H9 (cell line): Measurements from ENCODE around the gene TLK1. TPM values are rescaled to one million over a fixed set of nuclear protein-coding genes. Genes with fewer than 3 reads are reported as not detected.

Experiments used
- DNase-seq: peaks from one replicate; pipeline ENCODE4 v3.0.0-alpha.2; 2017
- H2AFZ ChIP-seq: one replicate; pipeline ENCODE4 v1.6.1; 2013; ENCODE audit warnings: mild to moderate bottlenecking, low read length, control low read depth, moderate library complexity
- H2AK5ac ChIP-seq: 2 replicates; pipeline ENCODE4 v1.6.1; 2013; ENCODE audit warnings: low read length, control low read depth, mixed read lengths; ENCODE audit not compliant: insufficient read length
- H2BK120ac ChIP-seq: one replicate; pipeline ENCODE4 v1.6.1; 2013; ENCODE audit warnings: low read depth, mild to moderate bottlenecking, low read length, control low read depth, inconsistent platforms; ENCODE audit not compliant: poor library complexity, severe bottlenecking
- H2BK12ac ChIP-seq: 2 replicates; pipeline ENCODE4 v1.6.1; 2013; ENCODE audit warnings: low read length, control low read depth, mixed read lengths, low read depth; ENCODE audit not compliant: insufficient read length
- H2BK15ac ChIP-seq: 2 replicates; pipeline ENCODE4 v1.6.1; 2013; ENCODE audit warnings: low read depth, low read length, control low read depth
- H2BK20ac ChIP-seq: one replicate; pipeline ENCODE4 v1.6.1; 2013; ENCODE audit warnings: low read depth, mild to moderate bottlenecking, low read length, control low read depth, inconsistent platforms; ENCODE audit not compliant: poor library complexity, severe bottlenecking
- H2BK5ac ChIP-seq: 2 replicates; pipeline ENCODE4 v1.6.1; 2013; ENCODE audit warnings: low read length, control low read depth, mixed read lengths; ENCODE audit not compliant: insufficient read length
- H3K14ac ChIP-seq: 2 replicates; pipeline ENCODE4 v1.6.1; 2013; ENCODE audit warnings: low read length, control low read depth; ENCODE audit not compliant: insufficient read depth
- H3K18ac ChIP-seq: 2 replicates; pipeline ENCODE4 v1.6.1; 2013; ENCODE audit warnings: low read depth, mild to moderate bottlenecking, mixed read lengths, low read length, control low read depth; ENCODE audit not compliant: insufficient read length
- H3K23ac ChIP-seq: 2 replicates; pipeline ENCODE4 v1.6.1; 2013; ENCODE audit warnings: low read length, control low read depth, mixed read lengths, low read depth; ENCODE audit not compliant: insufficient read length
- H3K23me2 ChIP-seq: 2 replicates; pipeline ENCODE4 v1.6.1; 2013; ENCODE audit warnings: low read depth, mild to moderate bottlenecking, mixed read lengths, low read length, control low read depth; ENCODE audit not compliant: insufficient read length, poor library complexity, severe bottlenecking
- H3K27ac ChIP-seq: 2 replicates; pipeline ENCODE4 v1.5.1; 2013; ENCODE audit warnings: low read length, control low read depth, mixed read lengths, low read depth; ENCODE audit not compliant: insufficient read length
- H3K27me3 ChIP-seq: 2 replicates; pipeline ENCODE4 v1.6.1; 2013; ENCODE audit warnings: low read length, control low read depth, inconsistent platforms; ENCODE audit not compliant: insufficient read depth
- H3K4ac ChIP-seq: 2 replicates; pipeline ENCODE4 v1.6.1; 2013; ENCODE audit warnings: low read depth, mild to moderate bottlenecking, control low read depth, inconsistent platforms, low read length, moderate library complexity
- H3K4me1 ChIP-seq: 2 replicates; pipeline ENCODE4 v1.6.1; 2013; ENCODE audit warnings: low read length, control low read depth, inconsistent platforms; ENCODE audit not compliant: insufficient read depth
- H3K4me2 ChIP-seq: 2 replicates; pipeline ENCODE4 v1.6.1; 2013; ENCODE audit warnings: low read length, control low read depth, mixed read lengths; ENCODE audit not compliant: insufficient read length, insufficient read depth
- H3K56ac ChIP-seq: 2 replicates; pipeline ENCODE4 v1.6.1; 2013; ENCODE audit warnings: low read depth, mild to moderate bottlenecking, mixed read lengths, low read length, control low read depth; ENCODE audit not compliant: insufficient read length
- H3K79me1 ChIP-seq: 2 replicates; pipeline ENCODE4 v1.6.1; 2013; ENCODE audit warnings: low read depth, mild to moderate bottlenecking, moderate library complexity, low read length, control low read depth, inconsistent platforms; ENCODE audit not compliant: insufficient read depth, poor library complexity, severe bottlenecking
- H3K79me2 ChIP-seq: 2 replicates; pipeline ENCODE4 v1.6.1; 2013; ENCODE audit warnings: low read length, control low read depth, inconsistent platforms; ENCODE audit not compliant: insufficient read depth
- H3K9ac ChIP-seq: 2 replicates; pipeline ENCODE4 v1.6.1; 2013; ENCODE audit warnings: low read length, control low read depth, mixed read lengths; ENCODE audit not compliant: insufficient read length; ENCODE audit errors: extremely low read depth
- H3K9me3 ChIP-seq: one replicate; pipeline ENCODE4 v1.6.1; 2013; ENCODE audit warnings: low read depth, low read length, inconsistent platforms; ENCODE audit not compliant: control insufficient read depth
- H3T11ph ChIP-seq: one replicate; pipeline ENCODE4 v1.6.1; 2013; ENCODE audit warnings: mild to moderate bottlenecking, low read length, control low read depth, inconsistent platforms
- H4K20me1 ChIP-seq: one replicate; pipeline ENCODE4 v1.6.1; 2013; ENCODE audit not compliant: control insufficient read depth, insufficient read length, insufficient read depth
- H4K5ac ChIP-seq: 2 replicates; pipeline ENCODE4 v1.6.1; 2013; ENCODE audit warnings: low read depth, mild to moderate bottlenecking, mixed read lengths, low read length, control low read depth; ENCODE audit not compliant: insufficient read length
- H4K8ac ChIP-seq: replicated peaks from 2 replicates; pipeline ENCODE4 v1.6.1; 2013; ENCODE audit warnings: low read length, control low read depth, mixed read lengths, low read depth; ENCODE audit not compliant: insufficient read length
- H4K91ac ChIP-seq: 2 replicates; pipeline ENCODE4 v1.6.1; 2013; ENCODE audit warnings: low read depth, mild to moderate bottlenecking, moderate library complexity, mixed read lengths, low read length, control low read depth; ENCODE audit not compliant: insufficient read length
- H3K27ac Mint-ChIP-seq, 3 experiments: 2 replicates in 2 of 3; 3 replicates in 1 of 3; pipeline ENCODE4 v1.8.0; 2020 to 2021; ENCODE audit warnings: mixed read lengths in 3 of 3, mild to moderate bottlenecking in 1 of 3, moderate library complexity in 1 of 3
- H3K27me3 Mint-ChIP-seq: 2 replicates; pipeline ENCODE4 v1.8.0; 2021; ENCODE audit warnings: low read depth, mild to moderate bottlenecking, moderate library complexity, mixed read lengths
- H3K36me3 Mint-ChIP-seq, 3 experiments: 2 replicates in 2 of 3; 3 replicates in 1 of 3; pipeline ENCODE4 v1.8.0; 2020 to 2021; ENCODE audit warnings: low read depth in 3 of 3, mixed read lengths in 3 of 3; ENCODE audit not compliant: insufficient read depth in 1 of 3
- H3K4me1 Mint-ChIP-seq, 2 experiments: 2 replicates each; pipeline ENCODE4 v1.8.0; 2020; ENCODE audit warnings: mixed read lengths in 2 of 2
- H3K4me3 Mint-ChIP-seq, 2 experiments: 2 replicates in 1 of 2; 3 replicates in 1 of 2; pipeline ENCODE4 v1.8.0; 2020 to 2021; ENCODE audit warnings: mild to moderate bottlenecking in 2 of 2, mixed read lengths in 2 of 2, moderate library complexity in 1 of 2
- H3K9me3 Mint-ChIP-seq, 2 experiments: 2 replicates in 1 of 2; 3 replicates in 1 of 2; pipeline ENCODE4 v1.8.0; 2020; ENCODE audit warnings: mild to moderate bottlenecking in 2 of 2, mixed read lengths in 2 of 2, moderate library complexity in 1 of 2
- WGBS: extraction: QIAGEN DNeasy Blood & Tissue Kit; methylation state at CpG from one replicate; pipeline ENCODE4 v1.1.7; 2013; ENCODE audit warnings: missing lambda C conversion rate, low lambda C conversion rate, mixed read lengths; ENCODE audit not compliant: insufficient read length; ENCODE audit errors: extremely low coverage; 5-methylcytosine and 5-hydroxymethylcytosine counted together
- total RNA-seq: library from RNA; stranded (reverse); gene quantifications from 2 replicates; pipeline ENCODE4 v1.2.1, GENCODE V29; 2021
- TF ChIP-seq, protein P1 (sequence below): fragments of 200-600 bp; sonication (generic); conservative IDR thresholded peaks from 3 replicates; pipeline ENCODE4 v1.8.0; 2021; ENCODE audit warnings: antibody characterized with exemption, mild to moderate bottlenecking

TLK1 gene
- total RNA-seq, 1 experiment from 2014 or later, result 112 TPM

DNA sequence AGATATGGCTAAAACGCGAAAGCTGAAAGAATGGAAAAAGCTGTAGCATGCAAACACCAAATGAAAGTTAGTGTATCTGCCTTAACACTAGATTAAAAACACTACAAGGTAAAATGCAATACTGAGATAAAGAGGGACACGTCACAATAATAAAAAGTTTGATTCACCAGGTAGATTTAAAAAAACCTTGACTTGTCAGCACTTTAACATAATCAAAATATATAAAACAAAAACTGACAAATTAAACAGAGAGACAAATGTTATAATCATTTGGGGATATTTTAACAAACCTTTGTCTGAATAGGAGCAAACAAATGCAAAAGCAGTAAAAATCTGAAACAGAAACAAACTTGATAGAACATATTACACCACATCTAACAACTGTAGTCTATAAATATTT, 18.3 kb downstream of the TLK1 start:
- Histone ChIP-seq H3K18ac (no peak overlapping the region), H3K14ac (no peak overlapping the region), H3K4me2 (no peak overlapping the region), H3K9me3 (no peaks in the 10 kb centered on the region), H3K79me2 (peaks cover 42% of the 10 kb centered on the region), H4K8ac (no peak overlapping the region), H3K56ac (no peak overlapping the region), H2BK5ac (no peak overlapping the region), H3K4me1 (peaks cover 3% of the 10 kb centered on the region; the same call in 1 of the 2 replicates), H2BK20ac (no peak overlapping the region), H3K9ac (no peak overlapping the region), H3K23ac (no peak overlapping the region), H3K27me3 (no peaks in the 10 kb centered on the region), H4K91ac (no peak overlapping the region), H3K23me2 (no peaks in the 10 kb centered on the region), H2BK120ac (no peak overlapping the region), H3T11ph (no peak overlapping the region), H4K5ac (no peak overlapping the region), H3K79me1 (peaks cover 2% of the 10 kb centered on the region), H2BK12ac (no peak overlapping the region), H3K4ac (no peak overlapping the region), H2AFZ (no peak overlapping the region), H4K20me1 (no peaks in the 10 kb centered on the region), H3K27ac (no peak overlapping the region), H2AK5ac (no peak overlapping the region), H2BK15ac (no peak overlapping the region)
- TF ChIP-seq, protein P1, sequence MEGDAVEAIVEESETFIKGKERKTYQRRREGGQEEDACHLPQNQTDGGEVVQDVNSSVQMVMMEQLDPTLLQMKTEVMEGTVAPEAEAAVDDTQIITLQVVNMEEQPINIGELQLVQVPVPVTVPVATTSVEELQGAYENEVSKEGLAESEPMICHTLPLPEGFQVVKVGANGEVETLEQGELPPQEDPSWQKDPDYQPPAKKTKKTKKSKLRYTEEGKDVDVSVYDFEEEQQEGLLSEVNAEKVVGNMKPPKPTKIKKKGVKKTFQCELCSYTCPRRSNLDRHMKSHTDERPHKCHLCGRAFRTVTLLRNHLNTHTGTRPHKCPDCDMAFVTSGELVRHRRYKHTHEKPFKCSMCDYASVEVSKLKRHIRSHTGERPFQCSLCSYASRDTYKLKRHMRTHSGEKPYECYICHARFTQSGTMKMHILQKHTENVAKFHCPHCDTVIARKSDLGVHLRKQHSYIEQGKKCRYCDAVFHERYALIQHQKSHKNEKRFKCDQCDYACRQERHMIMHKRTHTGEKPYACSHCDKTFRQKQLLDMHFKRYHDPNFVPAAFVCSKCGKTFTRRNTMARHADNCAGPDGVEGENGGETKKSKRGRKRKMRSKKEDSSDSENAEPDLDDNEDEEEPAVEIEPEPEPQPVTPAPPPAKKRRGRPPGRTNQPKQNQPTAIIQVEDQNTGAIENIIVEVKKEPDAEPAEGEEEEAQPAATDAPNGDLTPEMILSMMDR, result no peak
- H3K27me3 Mint-ChIP-seq, result no peaks in the 10 kb centered on the region
- DNase-seq, result no peak
- H3K4me1 Mint-ChIP-seq, result peaks cover 40 to 58% of the 10 kb centered on the region in 2 experiments
- no peak overlapping the region for H3K4me3 Mint-ChIP-seq
- peaks cover 0 to 2% (median 0%) of the 10 kb centered on the region in 3 experiments; a peak in 1 of 7 replicates for H3K36me3 Mint-ChIP-seq
- no CpG with 5 or more reads among the region's 3 CpGs for WGBS
- H3K9me3 Mint-ChIP-seq, result no peaks in the 10 kb centered on the region
- H3K27ac Mint-ChIP-seq, result peak overlapping the region in 1 of 3 experiments; percentile 79; a peak in 2 of 7 replicates
